ENCODE results near the gene PPP2R2D. TPM values are rescaled to one million over a fixed set of nuclear protein-coding genes. Genes with fewer than 3 reads are reported as not detected.

Gene PPP2R2D
- total and polyA plus RNA-seq, 9 donors: 26.7 to 62.9 (median 42.0) TPM

DNA sequence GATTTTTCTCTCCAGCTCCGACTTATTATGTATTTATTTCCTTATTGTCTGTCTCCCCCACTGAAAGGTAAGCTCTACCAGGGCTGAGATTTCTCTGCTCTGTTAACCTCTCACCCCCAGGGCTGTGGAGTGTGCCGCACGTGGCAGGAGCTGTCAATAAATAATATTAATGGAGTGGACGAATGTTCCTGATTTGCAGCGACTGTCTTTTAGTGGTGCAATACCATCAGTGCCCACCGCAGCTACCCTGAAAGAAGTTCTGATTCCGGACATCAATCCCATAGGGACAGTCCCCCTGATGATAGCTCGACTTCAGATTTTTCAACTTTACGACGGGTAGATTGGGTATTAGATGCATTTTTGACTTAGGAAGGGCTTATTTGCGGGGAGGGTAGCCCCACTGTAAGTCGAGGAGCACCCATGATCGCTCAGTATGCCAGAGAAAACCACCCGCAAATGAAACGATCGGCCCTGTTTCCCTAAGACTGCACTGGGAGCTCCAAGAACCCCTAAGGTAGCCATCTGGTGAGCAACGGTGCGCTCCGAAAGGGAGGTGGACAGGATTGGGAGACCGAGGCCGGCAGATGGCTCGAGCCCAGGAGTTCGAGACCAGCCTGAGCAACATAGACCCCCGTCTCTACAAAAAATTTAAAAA, 986 bp upstream of the PPP2R2D start:
- no peak for TF ChIP-seq EP300 (IDR thresholded peaks at IDR 0.05)
- TF ChIP-seq, protein P1, sequence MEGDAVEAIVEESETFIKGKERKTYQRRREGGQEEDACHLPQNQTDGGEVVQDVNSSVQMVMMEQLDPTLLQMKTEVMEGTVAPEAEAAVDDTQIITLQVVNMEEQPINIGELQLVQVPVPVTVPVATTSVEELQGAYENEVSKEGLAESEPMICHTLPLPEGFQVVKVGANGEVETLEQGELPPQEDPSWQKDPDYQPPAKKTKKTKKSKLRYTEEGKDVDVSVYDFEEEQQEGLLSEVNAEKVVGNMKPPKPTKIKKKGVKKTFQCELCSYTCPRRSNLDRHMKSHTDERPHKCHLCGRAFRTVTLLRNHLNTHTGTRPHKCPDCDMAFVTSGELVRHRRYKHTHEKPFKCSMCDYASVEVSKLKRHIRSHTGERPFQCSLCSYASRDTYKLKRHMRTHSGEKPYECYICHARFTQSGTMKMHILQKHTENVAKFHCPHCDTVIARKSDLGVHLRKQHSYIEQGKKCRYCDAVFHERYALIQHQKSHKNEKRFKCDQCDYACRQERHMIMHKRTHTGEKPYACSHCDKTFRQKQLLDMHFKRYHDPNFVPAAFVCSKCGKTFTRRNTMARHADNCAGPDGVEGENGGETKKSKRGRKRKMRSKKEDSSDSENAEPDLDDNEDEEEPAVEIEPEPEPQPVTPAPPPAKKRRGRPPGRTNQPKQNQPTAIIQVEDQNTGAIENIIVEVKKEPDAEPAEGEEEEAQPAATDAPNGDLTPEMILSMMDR (IDR thresholded peaks at IDR 0.05): peak in 1 of 3 donors; percentile 16
- Histone ChIP-seq H3K4me1 (ENCODE audit: insufficient read depth) (peaks cover 14% of the 10 kb centered on the region), H3K36me3 (no peaks in the 10 kb centered on the region), H3K27ac (peak overlapping the region in 1 of 2 donors; percentile 95), H3K27me3 (no peaks in the 10 kb centered on the region), H3K9me3 (no peaks in the 10 kb centered on the region), H3K4me3 (peak overlapping the region; percentile 70)
- peak in 1 of 5 donors; percentile 21 for DNase-seq
- 14 to 20% (median 16%) methylated on average over 24 of the region's 24 CpGs for WGBS, 3 donors
- intact Hi-C loops (cut with DNase I): loop anchor here (5.0 to 10.0 kb wide), 5 partner anchors 45 to 97 kb away; partner anchors contain the start of gene BNIP3 (in 2 of the 4)

DNA sequence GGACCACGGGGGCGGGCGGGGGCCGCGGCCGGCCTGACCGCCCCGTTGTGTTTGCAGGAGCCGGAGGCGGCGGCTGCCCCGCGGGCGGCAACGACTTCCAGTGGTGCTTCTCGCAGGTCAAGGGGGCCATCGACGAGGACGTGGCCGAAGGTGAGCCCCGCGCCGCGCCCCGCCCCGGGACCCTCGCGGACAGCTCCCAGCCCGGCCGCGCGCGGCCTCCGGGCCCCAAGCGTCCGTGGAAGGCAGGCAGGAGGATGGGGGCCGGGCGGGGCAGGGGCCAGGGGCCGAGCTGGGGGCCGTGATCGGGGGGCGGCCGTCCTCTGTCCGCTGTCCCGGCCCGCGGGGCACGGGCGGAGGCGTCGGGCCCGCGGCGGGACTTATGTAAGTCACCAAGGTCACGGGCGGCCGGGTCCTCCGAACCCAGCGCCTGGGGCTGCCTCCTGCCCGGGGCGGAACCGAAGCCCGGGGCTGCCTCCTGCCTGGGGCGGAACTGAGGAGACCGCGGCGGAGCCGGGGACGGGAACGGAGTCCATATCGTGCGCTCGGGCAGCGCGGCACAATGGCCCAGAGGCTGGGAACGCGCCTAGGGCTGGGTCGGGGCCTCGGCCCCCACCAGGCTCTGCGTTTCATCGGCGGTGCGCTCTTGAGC, 497 bp downstream of the PPP2R2D start:
- TF ChIP-seq POLR2A (IDR thresholded peaks at IDR 0.05) (no peak), EP300 (IDR thresholded peaks at IDR 0.05) (no peak)
- TF ChIP-seq, protein P1 (IDR thresholded peaks at IDR 0.05): no peak
- peaks cover 25% of the 10 kb centered on the region for H3K4me1 ChIP-seq (ENCODE audit: insufficient read depth)
- DNase-seq: peak; percentile 47 to 71 (median 66)
- H3K27me3 ChIP-seq: no peaks in the 10 kb centered on the region
- WGBS, 3 donors: 0 to 1% (median 1%) methylated on average over 36 to 83 of the region's 83 CpGs
- no peaks in the 10 kb centered on the region for H3K36me3 ChIP-seq
- H3K4me3 ChIP-seq: peak overlapping the region; percentile 70
- no peaks in the 10 kb centered on the region for H3K9me3 ChIP-seq
- intact Hi-C loops (cut with DNase I): loop anchor here (5.0 to 10.0 kb wide), 4 partner anchors 73 to 96 kb away; partner anchors contain the start of gene BNIP3 (in 2 of the 4)
- peak overlapping the region; percentile 75 to 95 for H3K27ac ChIP-seq

DNA sequence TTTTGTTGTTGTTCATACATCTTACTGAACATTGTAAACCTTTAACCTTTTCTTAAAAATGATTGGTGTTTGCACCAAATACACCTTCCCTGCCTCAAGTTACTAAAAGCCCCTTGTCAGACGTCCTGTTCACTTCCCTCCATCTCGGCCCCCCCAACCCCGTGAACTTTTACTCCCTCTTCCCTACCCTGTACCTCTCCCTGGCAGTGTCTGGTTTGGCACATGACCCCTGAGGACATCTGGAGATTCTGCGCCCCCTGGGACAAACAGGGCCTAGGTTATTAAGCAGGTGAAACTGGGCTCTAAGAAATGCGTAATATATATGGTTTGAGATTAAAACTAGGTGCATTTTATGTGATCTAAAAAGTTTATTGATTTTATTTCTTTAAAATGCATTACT, 1.4 kb downstream of the PPP2R2D start:
- DNase-seq: peak in 2 of 5 donors; percentile 33 to 37
- intact Hi-C loops (cut with DNase I): loop anchor here (5.0 to 10.0 kb wide), 4 partner anchors 73 to 95 kb away; partner anchors contain the start of gene BNIP3 (in 2 of the 4)
- peak overlapping the region; percentile 70 for H3K4me3 ChIP-seq
- 38 to 47% (median 43%) methylated on average over 5 of the region's 5 CpGs for WGBS, 3 donors
- TF ChIP-seq EP300 (IDR thresholded peaks at IDR 0.05) (no peak), POLR2A (IDR thresholded peaks at IDR 0.05) (no peak)
- TF ChIP-seq, protein P1 (IDR thresholded peaks at IDR 0.05): no peak
- H3K36me3 ChIP-seq: no peaks in the 10 kb centered on the region
- no peaks in the 10 kb centered on the region for H3K27me3 ChIP-seq
- H3K9me3 ChIP-seq: no peaks in the 10 kb centered on the region
- H3K4me1 ChIP-seq (ENCODE audit: insufficient read depth): peaks cover 25% of the 10 kb centered on the region
- H3K27ac ChIP-seq: no peak overlapping the region

DNA sequence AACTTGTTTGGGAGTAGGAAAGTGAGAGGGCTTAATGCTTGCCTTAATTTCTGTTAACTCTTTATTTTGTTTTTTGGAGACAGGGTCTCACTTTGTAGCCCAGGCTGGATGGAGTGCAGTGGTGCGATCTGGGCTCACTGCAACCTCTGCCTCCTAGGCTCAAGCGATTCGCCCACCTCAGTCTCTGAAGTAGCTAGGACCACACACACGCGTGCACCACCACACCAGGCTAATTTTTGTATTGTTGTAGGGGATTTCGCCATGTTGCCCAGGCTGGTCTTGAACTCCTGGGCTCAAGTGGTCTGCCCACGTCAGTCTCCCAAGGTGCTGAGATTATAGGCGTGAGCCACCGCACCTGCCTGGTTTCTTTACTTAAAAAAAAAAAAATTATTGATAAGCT, 1.9 kb downstream of the PPP2R2D start:
- peaks cover 24% of the 10 kb centered on the region for H3K4me1 ChIP-seq (ENCODE audit: insufficient read depth)
- no peak overlapping the region for H3K4me3 ChIP-seq
- no peaks in the 10 kb centered on the region for H3K36me3 ChIP-seq
- intact Hi-C loops (cut with DNase I): loop anchor here (5.0 to 10.0 kb wide), 4 partner anchors 72 to 95 kb away; partner anchors contain the start of gene BNIP3 (in 2 of the 4)
- DNase-seq: peak in 1 of 5 donors; percentile 27
- no peaks in the 10 kb centered on the region for H3K9me3 ChIP-seq
- TF ChIP-seq EP300 (IDR thresholded peaks at IDR 0.05): no peak
- TF ChIP-seq, protein P1 (IDR thresholded peaks at IDR 0.05): no peak
- H3K27me3 ChIP-seq: no peaks in the 10 kb centered on the region
- no peak overlapping the region for H3K27ac ChIP-seq
- WGBS, 3 donors: 81 to 93% (median 85%) methylated on average over 9 of the region's 9 CpGs
